Inflammatory macrophage treated with lipopolysaccharide for 1 hour (primary cell): Measurements from ENCODE around the gene ANO9.
"Not testable (repeated sequence)": the region's sequence is repeated elsewhere in the genome, so short reads cannot be mapped to it uniquely, and the experiment has no call there.

Source experiments
- DNase-seq, 2 donors: peaks; one replicate each; pipeline ENCODE4 v3.0.0-alpha.2; 2020 to 2022

Gene ANO9

GRCh38 chr11:452203-452744, 10.5 kb upstream of the ANO9 start:
- DNase-seq = no peak

- no peak for DNase-seq
Observed at GRCh38 chr11:451738-452137, 9.9 kb upstream of the ANO9 start.

- DNase-seq = peak; percentile 23 to 31
Observed at GRCh38 chr11:450809-451451, 9.1 kb upstream of the ANO9 start.

- peak; percentile 88 to 92 for DNase-seq
Observed at GRCh38 chr11:449889-450808, 8.3 kb upstream of the ANO9 start, which contains the start of gene PTDSS2. Gene PTDSS2 (plus strand): TSS chr11:450279. CDS start chr11:450456, 177 bp downstream.

- DNase-seq = peak; percentile 82 to 95
Observed at GRCh38 chr11:447923-448731, 6.3 kb upstream of the ANO9 start.

- DNase-seq = no peak
Observed at GRCh38 chr11:446891-447290, 5.1 kb upstream of the ANO9 start.

GRCh38 chr11:445765-446588, 4.2 kb upstream of the ANO9 start:
- no peak for DNase-seq

GRCh38 chr11:444396-445144, 2.8 kb upstream of the ANO9 start:
- no peak for DNase-seq

- peak in 1 of 2 donors; percentile 3 for DNase-seq
Observed at GRCh38 chr11:443542-444199, 1.9 kb upstream of the ANO9 start.

GRCh38 chr11:442611-443081, 835 bp upstream of the ANO9 start:
- DNase-seq = no peak

GRCh38 chr11:441043-441417, 781 bp downstream of the ANO9 start:
- no peak for DNase-seq

- peak; percentile 20 to 24 for DNase-seq
Observed at GRCh38 chr11:440065-441042, 1.5 kb downstream of the ANO9 start.

GRCh38 chr11:439315-440064, 2.3 kb downstream of the ANO9 start:
- DNase-seq = no peak

- DNase-seq = no peak
Observed at GRCh38 chr11:438101-438844, 3.5 kb downstream of the ANO9 start.

GRCh38 chr11:437228-437870, 4.5 kb downstream of the ANO9 start:
- DNase-seq = no peak

GRCh38 chr11:434999-435740, 6.6 kb downstream of the ANO9 start:
- DNase-seq = not testable (repeated sequence)
